Measurements from ENCODE around the gene DNAJC27.

The DNAJC27 gene

DNA sequence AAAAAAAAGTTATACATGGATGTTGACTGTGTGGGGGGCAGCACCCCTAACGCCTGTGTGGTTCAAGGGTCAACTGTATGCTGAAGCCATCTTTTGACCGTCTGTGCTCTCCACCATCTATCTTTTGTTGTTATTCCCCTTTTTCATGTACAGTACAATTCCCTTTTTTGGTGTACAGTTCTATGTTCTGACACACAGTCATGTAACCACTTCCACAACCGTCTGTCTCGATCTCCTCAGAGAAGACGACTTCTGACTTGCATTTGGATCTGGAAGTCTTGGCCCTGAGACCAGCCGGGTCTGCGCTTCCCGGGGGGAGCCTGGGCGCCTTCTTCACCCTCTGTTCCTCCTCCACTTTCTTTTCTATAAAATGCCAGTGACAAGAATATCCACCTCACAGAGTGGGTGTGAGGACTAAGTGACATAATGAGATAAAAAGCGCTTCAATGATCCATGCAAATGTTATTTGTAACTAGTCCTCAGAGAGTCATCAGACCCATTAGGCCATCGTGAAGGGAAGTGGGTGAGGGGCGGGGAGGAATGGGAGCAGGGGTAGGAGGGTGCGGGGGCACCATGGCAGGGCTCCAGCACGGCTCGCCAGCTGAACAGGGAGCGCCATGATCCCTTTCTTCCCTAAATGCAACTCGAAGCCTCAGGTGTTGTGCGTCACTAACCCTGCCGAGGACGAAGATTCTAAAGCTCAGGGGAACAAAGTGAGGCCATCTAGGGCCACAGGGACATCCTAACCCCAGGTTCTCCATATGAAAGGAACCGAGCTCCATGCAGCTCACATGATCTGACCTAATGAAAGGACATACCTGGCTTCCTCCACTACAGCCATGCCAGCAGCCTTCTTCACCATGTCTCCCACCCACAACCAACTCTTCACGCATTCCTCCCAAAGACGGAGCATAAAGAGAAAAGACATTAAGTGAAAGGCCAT, 68.3 kb downstream of the DNAJC27 start:
- DNase-seq = no peak

DNA sequence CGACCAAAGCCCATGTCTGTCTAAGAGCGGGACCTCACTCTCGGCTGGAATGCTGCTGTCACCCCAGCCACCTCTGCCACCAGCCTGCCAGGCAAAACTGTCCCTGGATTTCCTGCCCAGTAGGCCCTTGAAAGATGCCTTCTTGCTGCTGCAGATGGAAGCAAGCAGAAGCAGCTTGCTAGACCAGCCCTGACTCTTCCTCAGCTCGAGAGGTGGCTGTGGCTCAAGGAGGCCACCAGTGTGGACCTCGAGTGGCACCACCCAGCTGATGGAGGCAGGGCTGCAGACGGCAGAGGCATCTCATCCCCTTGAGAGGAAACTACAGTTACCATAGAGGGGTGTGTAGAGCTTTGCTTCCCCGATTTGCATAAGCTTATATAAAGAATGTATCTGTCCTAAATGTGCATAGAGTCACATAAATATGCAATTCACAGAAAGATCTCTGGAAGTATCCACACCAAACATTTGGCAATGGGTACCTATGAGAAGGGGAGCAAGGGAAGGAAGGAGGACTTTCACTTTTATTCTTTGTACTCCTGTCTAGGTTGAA, 72.3 kb downstream of the DNAJC27 start:
- no peak for DNase-seq

DNA sequence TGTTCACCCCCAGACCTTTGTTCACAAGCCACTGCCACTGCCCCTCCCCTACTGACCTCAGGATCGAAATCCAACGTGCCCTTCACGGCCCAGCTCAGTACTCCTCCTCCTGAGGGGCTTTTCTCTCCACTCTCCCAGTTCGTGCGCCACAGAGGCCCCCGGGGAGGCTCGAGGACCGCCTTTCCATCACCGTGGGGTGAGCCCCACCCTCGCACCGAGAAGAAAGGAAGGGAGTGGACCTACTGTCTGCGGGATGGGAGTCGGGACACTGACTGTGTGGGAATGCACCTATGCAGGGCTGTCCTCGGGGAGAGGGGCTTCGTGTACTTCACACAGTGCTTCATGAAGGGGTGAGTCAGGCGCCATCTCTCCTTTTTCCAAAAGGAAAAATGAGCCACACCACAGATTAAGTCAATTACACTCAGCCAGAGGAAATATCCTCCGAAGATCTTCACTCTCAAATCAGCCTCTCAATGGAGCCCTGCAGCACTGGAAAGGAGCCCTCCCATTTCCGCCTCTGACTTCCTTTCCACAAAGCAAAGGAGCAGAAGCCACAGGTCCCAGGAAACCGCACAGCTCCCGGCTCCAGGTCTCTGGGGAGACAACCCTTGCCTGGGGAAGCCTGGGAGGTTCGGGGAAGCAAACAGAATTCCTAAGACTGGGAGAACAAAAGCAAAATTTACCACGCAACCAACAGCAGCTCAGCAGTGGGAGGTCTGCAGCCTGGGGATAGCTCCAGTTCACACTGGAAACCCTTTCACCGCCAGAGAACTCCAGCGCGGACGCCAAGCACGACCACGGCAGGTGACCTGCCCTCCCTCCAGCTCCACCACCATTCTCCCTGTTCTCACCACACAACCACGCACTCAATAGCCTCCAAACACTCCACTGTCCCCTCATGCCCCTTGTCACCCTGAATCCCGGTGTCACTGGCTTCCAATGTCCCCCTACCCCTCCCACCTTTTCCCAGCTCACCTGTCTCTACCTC, 73.3 kb downstream of the DNAJC27 start:
- no peak for DNase-seq

DNA sequence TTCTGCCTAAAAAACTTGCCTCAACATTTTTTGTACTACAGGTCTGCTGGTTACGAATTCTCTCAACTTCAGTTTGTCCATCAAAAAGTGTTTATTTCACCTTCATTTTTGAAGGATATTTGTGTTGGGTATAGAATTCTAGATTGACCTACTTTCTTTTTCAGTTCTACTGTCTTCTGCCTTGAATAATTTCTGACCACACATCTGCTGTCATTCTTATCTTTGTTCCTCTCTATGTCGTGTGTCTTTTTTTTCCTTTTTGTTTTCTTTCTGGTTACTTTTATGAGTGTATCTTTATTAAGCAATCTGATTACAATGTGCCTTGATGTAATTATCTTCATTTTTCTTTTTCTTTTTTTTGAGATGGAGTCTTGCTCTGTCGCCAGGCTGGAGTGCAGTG, 77.0 kb downstream of the DNAJC27 start:
- DNase-seq = no peak

DNA sequence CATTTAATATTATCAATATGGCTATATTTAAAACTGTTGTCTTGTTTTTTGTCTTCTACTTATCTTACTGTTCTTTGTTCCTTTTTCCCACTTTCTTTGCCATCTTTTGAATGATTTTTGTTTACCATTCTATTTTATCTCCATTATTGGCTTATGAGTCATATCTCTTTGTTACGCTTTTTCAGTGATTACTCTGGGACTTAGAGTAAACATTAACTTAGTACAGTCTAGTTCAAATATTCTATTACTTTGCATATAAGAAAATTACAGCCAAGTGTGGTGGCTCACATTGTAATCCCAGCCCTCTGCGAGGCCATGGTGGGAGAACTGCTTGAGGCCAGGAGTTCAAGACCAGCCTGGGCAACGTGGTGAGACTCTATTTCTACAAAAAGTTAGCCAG, 77.8 kb downstream of the DNAJC27 start:
- no peak for DNase-seq
